Measurements from ENCODE around the gene AIF1L.

Gene AIF1L

GRCh38 chr9:131167146-131167692, 70.9 kb downstream of the AIF1L start:
- DNase-seq = no peak
- TF ChIP-seq GATA1 (IDR thresholded peaks at IDR 0.05; ENCODE audit: low read depth, low read length) (no peak), POLR2A (IDR thresholded peaks at IDR 0.05; ENCODE audit: low read length) (no peak)

GRCh38 chr9:131167936-131168335, 71.6 kb downstream of the AIF1L start:
- TF ChIP-seq POLR2A (IDR thresholded peaks at IDR 0.05; ENCODE audit: low read length) (no peak), GATA1 (IDR thresholded peaks at IDR 0.05; ENCODE audit: low read depth, low read length) (no peak)

GRCh38 chr9:131169563-131170240, 73.4 kb downstream of the AIF1L start:
- no peak for TF ChIP-seq POLR2A (IDR thresholded peaks at IDR 0.05; ENCODE audit: low read length)
- DNase-seq = no peak

More at GRCh38 chr9:131167936-131168335, 71.6 kb downstream of the AIF1L start:
- no peak for DNase-seq
